ENCODE results near the gene MMP25. TPM values are rescaled to one million over a fixed set of nuclear protein-coding genes. Genes with fewer than 3 reads are reported as not detected.

Gene MMP25
- total and polyA plus RNA-seq, 12 donors = 0.09 to 3.1 (median 0.43) TPM; not detected in 1

DNA sequence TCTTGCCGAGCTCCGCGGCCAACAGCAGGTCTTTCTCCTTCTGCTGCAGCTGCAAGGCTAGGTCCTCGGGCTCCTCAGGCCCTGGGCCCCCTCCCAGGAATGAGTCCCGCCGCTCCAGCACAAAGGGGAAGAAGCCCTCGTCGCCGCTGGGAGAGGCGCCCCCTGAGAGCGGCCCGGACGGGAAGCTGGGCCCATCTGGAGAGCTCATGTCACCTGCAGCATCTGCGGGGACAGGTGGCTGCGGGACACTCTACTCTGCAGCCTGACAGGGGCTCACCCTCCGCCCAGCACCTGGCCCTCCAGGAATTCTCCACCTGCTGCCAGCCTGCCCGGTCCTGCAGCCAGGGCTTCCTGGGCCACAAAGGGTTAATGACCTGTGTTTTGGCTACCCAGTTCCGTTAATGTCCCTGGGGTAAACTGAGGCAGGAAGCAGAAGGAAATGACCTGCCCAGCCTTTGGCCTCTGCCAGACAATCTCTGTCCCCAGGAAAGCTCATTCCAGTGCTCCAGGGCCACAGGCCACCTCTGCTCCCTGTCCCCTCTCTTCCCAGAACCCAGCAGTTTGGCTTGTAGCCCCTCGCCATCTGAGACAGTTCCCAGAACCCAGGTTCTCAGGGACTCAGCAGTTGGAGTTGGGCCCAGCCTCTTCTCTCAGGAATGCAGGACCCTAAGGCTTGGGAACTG, 10.9 kb upstream of the MMP25 start:
- DNase-seq = peak in 1 of 7 donors; percentile 15
- H3K9me3 ChIP-seq (replicated peaks in 1 of 3) = no peaks in the 10 kb centered on the region
- H3K27ac ChIP-seq = no peak overlapping the region
- peaks cover 59% of the 10 kb centered on the region for H3K27me3 ChIP-seq
- TF ChIP-seq, protein P1, sequence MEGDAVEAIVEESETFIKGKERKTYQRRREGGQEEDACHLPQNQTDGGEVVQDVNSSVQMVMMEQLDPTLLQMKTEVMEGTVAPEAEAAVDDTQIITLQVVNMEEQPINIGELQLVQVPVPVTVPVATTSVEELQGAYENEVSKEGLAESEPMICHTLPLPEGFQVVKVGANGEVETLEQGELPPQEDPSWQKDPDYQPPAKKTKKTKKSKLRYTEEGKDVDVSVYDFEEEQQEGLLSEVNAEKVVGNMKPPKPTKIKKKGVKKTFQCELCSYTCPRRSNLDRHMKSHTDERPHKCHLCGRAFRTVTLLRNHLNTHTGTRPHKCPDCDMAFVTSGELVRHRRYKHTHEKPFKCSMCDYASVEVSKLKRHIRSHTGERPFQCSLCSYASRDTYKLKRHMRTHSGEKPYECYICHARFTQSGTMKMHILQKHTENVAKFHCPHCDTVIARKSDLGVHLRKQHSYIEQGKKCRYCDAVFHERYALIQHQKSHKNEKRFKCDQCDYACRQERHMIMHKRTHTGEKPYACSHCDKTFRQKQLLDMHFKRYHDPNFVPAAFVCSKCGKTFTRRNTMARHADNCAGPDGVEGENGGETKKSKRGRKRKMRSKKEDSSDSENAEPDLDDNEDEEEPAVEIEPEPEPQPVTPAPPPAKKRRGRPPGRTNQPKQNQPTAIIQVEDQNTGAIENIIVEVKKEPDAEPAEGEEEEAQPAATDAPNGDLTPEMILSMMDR (IDR thresholded peaks at IDR 0.05) = no peak
- TF ChIP-seq POLR2A (IDR thresholded peaks at IDR 0.05) = no peak
- no peaks in the 10 kb centered on the region for H3K36me3 ChIP-seq (replicated peaks in 1 of 2)
- no peak overlapping the region for H3K4me3 ChIP-seq
- no peaks in the 10 kb centered on the region for H3K4me1 ChIP-seq (replicated peaks in 1 of 2)
- WGBS, 4 donors = 25 to 40% (median 34%) methylated on average over 6 to 19 of the region's 19 CpGs
- intact Hi-C loops (cut with DNase I) = no loop called here

DNA sequence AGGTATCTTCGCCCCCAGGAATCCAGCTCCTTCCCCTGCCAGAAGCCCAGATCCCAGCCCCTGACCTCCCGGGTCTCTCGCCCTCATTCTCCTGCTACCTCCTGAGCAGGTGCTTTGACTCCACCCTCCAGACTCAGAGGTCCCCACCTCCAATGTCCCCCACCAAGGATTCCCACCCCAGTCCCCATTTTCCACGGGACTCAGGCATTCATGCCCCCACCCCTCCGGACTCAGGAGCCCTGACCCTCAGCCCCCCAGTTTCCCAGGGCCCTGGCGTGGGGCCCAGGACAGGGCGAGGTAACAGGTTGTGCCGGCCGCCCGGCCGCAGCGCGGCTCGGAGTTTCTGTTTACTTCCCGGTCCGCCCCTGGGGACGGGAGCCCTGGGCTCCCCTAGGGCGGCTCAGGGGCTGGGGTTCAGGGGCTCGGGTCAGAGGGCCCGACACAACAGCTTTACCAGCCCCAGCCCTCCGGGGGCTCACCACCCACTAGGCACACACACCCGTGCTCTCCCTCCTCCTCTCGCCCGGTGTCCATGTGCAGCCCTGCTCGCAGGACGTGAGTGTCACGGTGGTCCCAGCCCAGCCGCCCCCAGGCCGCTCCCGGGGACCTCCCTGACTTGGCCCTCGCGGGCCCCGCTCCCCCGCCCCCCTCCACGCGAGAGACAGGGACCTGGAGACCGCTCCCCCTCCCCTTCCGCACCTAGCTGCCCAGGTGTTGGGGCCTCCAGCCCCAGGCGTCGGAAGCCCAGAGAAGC, 10.2 kb upstream of the MMP25 start:
- DNase-seq = peak in 1 of 7 donors; percentile 15
- 0 to 14% (median 3%) methylated on average over 2 to 40 of the region's 40 CpGs for WGBS, 4 donors
- Histone ChIP-seq H3K27ac (no peak overlapping the region), H3K27me3 (peaks cover 53% of the 10 kb centered on the region), H3K4me1 (replicated peaks in 1 of 2) (no peaks in the 10 kb centered on the region), H3K4me3 (no peak overlapping the region), H3K36me3 (replicated peaks in 1 of 2) (no peaks in the 10 kb centered on the region), H3K9me3 (replicated peaks in 1 of 3) (no peaks in the 10 kb centered on the region)
- TF ChIP-seq, protein P1 (IDR thresholded peaks at IDR 0.05) = no peak
- TF ChIP-seq POLR2A (IDR thresholded peaks at IDR 0.05) = no peak
- intact Hi-C loops (cut with DNase I) = no loop called here

DNA sequence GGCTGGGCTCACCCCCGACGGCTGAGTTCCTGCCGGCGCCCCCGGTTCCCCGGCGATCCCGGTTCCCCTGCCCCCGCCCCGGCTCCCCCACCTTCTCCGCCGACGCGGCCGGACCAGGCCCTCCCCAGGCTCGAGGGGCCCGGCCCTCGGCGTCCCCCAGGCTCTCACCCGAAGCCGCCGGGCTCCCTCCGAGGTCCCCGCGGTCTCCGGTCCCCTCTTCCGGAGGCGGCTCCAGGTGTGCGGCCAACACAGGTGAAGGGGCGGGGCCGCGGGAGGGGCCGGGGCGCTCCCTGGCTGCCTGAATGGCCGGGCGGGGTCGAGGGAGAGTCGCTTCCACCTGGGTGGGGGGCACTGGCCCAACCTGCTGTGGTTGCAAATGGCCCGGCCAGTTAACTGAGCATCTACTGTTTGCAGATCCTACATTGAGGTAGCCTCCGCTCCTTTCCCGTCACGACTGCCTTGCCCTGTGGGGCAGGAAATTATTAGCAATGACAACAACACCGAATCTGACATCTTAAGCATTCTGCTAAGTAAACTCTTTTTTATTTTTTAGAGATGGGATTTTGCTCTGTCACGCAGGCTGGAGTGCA, 9.5 kb upstream of the MMP25 start, which contains the start of gene BICDL2:
TSS of gene BICDL2 (minus strand) at position 219 of the 590 bp plus-strand sequence. CDS start 1,448 bp downstream, outside the sequence.
- no peaks in the 10 kb centered on the region for H3K36me3 ChIP-seq (replicated peaks in 1 of 2)
- intact Hi-C loops (cut with DNase I) = no loop called here
- TF ChIP-seq, protein P1 (IDR thresholded peaks at IDR 0.05) = no peak
- no peak for TF ChIP-seq POLR2A (IDR thresholded peaks at IDR 0.05)
- no peaks in the 10 kb centered on the region for H3K9me3 ChIP-seq (replicated peaks in 1 of 3)
- 7 to 56% (median 20%) methylated on average over 6 to 43 of the region's 44 CpGs for WGBS, 4 donors
- peaks cover 54% of the 10 kb centered on the region for H3K27me3 ChIP-seq
- H3K4me1 ChIP-seq (replicated peaks in 1 of 2) = no peaks in the 10 kb centered on the region
- no peak for DNase-seq
- H3K4me3 ChIP-seq = no peak within 1 kb of the TSS
- H3K27ac ChIP-seq = no peak within 1 kb of the TSS

DNA sequence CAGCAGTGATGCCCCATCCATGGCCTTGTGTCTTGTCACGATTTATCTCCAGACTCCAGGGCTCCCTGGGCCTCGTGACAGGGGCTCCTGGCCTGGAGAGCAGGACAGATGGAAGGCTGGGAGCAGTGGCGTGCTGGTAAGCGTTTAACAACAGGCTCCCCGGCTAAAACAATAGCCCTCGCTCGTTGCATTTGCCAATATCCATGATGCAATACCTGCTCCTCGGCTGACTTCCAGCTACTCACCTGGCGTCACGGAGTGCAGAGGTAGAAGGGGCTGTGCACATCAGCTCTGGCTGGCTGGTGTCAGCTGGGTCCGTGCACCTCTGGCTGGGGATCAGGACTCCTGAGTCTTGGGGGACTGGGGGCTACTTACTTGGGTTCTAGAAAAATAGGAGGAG, 8.1 kb upstream of the MMP25 start:
- DNase-seq = no peak
- no peaks in the 10 kb centered on the region for H3K36me3 ChIP-seq (replicated peaks in 1 of 2)
- intact Hi-C loops (cut with DNase I) = no loop called here
- 25 to 40% (median 35%) methylated on average over 4 to 11 of the region's 11 CpGs for WGBS, 4 donors
- H3K27ac ChIP-seq = no peak overlapping the region
- no peaks in the 10 kb centered on the region for H3K4me1 ChIP-seq (replicated peaks in 1 of 2)
- H3K4me3 ChIP-seq = no peak overlapping the region
- H3K27me3 ChIP-seq = peaks cover 68% of the 10 kb centered on the region
- no peak for TF ChIP-seq POLR2A (IDR thresholded peaks at IDR 0.05)
- TF ChIP-seq, protein P1 (IDR thresholded peaks at IDR 0.05) = no peak
- H3K9me3 ChIP-seq (replicated peaks in 1 of 3) = no peaks in the 10 kb centered on the region
